NCI-H2196 (cell line): ENCODE results near the gene CLCNKA.
"Not testable (repeated sequence)": the region's sequence is repeated elsewhere in the genome, so short reads cannot be mapped to it uniquely, and the experiment has no call there.

Experiments used
- DNase-seq: peaks from one replicate; lab custom pipeline; 2025; ENCODE audit not compliant: unreplicated experiment; lab: John Stamatoyannopoulos, UW

Gene CLCNKA

GRCh38 chr1:16041200-16041599, 19.4 kb downstream of the CLCNKA start:
- DNase-seq, result no peak

- no peak for DNase-seq
Measured at GRCh38 chr1:16042096-16042495, 20.3 kb downstream of the CLCNKA start.

GRCh38 chr1:16042654-16043053, 20.8 kb downstream of the CLCNKA start:
- DNase-seq, result not testable (repeated sequence)

GRCh38 chr1:16043521-16043920, 21.7 kb downstream of the CLCNKA start, which contains the start of gene CLCNKB:
CLCNKB (plus strand) TSS chr1:16043782; CDS start chr1:16044493, 711 bp downstream.
- peak; percentile 54 for DNase-seq

- no peak for DNase-seq
Measured at GRCh38 chr1:16043950-16044349, 22.1 kb downstream of the CLCNKA start.

- DNase-seq, result no peak
Measured at GRCh38 chr1:16046842-16047241, 25.0 kb downstream of the CLCNKA start.

GRCh38 chr1:16047791-16048475, 26.1 kb downstream of the CLCNKA start:
- DNase-seq, result no peak

GRCh38 chr1:16048573-16049189, 26.8 kb downstream of the CLCNKA start:
- no peak for DNase-seq

- no peak for DNase-seq
Measured at GRCh38 chr1:16050328-16050727, 28.5 kb downstream of the CLCNKA start.

- no peak for DNase-seq
Measured at GRCh38 chr1:16051039-16051438, 29.2 kb downstream of the CLCNKA start.

- not testable (repeated sequence) for DNase-seq
Measured at GRCh38 chr1:16051949-16052348, 30.1 kb downstream of the CLCNKA start.

- DNase-seq, result no peak
Measured at GRCh38 chr1:16053781-16054502, 32.1 kb downstream of the CLCNKA start.

GRCh38 chr1:16054598-16055540, 33.0 kb downstream of the CLCNKA start:
- no peak for DNase-seq

GRCh38 chr1:16055613-16056520, 34.0 kb downstream of the CLCNKA start:
- DNase-seq, result peak; percentile 93

- DNase-seq, result not testable (repeated sequence)
Measured at GRCh38 chr1:16056521-16056912, 34.7 kb downstream of the CLCNKA start.

GRCh38 chr1:16057314-16057915, 35.6 kb downstream of the CLCNKA start:
- not testable (repeated sequence) for DNase-seq

GRCh38 chr1:16058394-16059120, 36.7 kb downstream of the CLCNKA start:
- DNase-seq, result not testable (repeated sequence)

- DNase-seq, result no peak
Measured at GRCh38 chr1:16061266-16061665, 39.4 kb downstream of the CLCNKA start.
